Activated CD8-positive, alpha-beta memory T cell treated with anti-CD3 and anti-CD28 coated beads, Interleukin-2, amount 10 ng/mL, durations not matched to agents 7 days and 5 days (primary cell): ENCODE data around the gene GNAL. TPM values are rescaled to one million over a fixed set of nuclear protein-coding genes. Genes with fewer than 3 reads are reported as not detected.
A peak's percentile ranks its signal among the peaks of the same experiment; 100 is the strongest.
"Not testable (repeated sequence)": the region's sequence is repeated elsewhere in the genome, so short reads cannot be mapped to it uniquely, and the experiment has no call there.

ENCODE experiments used
- ATAC-seq: fragments of 150-1000 bp; cut with Tn5 transposase; one replicate; pipeline ENCODE4 v1.10.0; 2021; ENCODE audit warnings: moderate library complexity
- CTCF ChIA-PET: fragments of 350-600 bp; sonication (Branson Sonifier 250); formaldehyde crosslinking; loops from one replicate; lab custom pipeline; 2021; ENCODE audit warnings: antibody characterized with exemption; lab: Charles Lee
- DNase-seq: peaks from one replicate; pipeline ENCODE4 v3.0.0-alpha.2; 2020
- H3K27ac Mint-ChIP-seq: one replicate; pipeline ENCODE4 v1.8.0; 2021; ENCODE audit warnings: mild to moderate bottlenecking, mixed read lengths
- H3K27me3 Mint-ChIP-seq: one replicate; pipeline ENCODE4 v1.8.0; 2021; ENCODE audit warnings: mixed read lengths
- H3K36me3 Mint-ChIP-seq: one replicate; pipeline ENCODE4 v1.8.0; 2021; ENCODE audit warnings: mild to moderate bottlenecking, mixed read lengths
- H3K4me1 Mint-ChIP-seq: one replicate; pipeline ENCODE4 v1.8.0; 2021; ENCODE audit warnings: mixed read lengths
- H3K4me3 Mint-ChIP-seq: one replicate; pipeline ENCODE4 v1.8.0; 2021; ENCODE audit warnings: mild to moderate bottlenecking, moderate library complexity, mixed read lengths
- H3K9me3 Mint-ChIP-seq: one replicate; pipeline ENCODE4 v1.8.0; 2022; ENCODE audit warnings: low read depth, mixed read lengths
- total RNA-seq, 2 experiments: library from RNA; stranded (reverse); gene quantifications; one replicate each; pipeline ENCODE4 v1.2.3, GENCODE V29; 2021

The GNAL gene
- total RNA-seq, 2 experiments from 2014 or later, result 0.52 TPM; not detected in 1

DNA sequence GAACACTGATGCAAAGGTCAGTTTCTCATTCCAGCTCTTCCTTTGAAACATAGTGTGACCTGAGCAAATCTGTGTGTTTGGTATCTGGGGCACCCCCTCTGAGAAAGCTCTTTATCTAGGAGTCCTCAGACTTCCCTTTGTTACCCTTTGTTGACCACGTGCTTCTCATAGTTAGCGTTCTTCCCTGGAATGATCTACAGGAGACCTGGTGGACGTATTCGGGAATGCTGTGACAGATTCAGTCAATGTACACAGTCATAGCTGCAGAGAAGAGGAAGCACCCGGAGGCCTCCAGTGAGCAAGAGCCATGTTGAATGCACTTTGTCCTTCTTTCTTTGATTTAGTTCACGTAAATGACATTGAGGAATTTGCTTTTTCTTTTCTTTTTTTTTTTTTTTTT, 151.4 kb downstream of the GNAL start:
- no peaks in the 10 kb centered on the region for H3K36me3 Mint-ChIP-seq

DNA sequence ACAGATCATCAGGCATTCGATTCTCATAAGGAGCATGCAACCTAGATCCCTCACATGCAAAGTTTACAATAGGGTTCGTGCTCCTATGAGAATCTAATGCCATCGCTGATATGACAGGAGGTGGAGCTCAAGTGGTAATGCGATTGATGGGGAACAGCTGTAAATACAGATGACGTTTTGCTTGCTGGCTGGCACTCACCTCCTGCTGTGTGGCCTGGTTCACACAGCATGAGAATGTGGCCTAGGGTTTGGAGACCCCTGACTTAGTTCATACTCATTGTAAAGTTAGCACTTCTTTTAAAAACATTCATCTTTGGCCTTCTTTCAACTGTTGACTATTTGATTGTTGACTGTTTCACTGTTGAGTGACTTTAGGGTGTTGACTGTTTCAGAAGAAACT, 153.5 kb downstream of the GNAL start:
- CTCF ChIA-PET, result no interaction called here
- Mint-ChIP-seq H3K9me3 (no peaks in the 10 kb centered on the region), H3K4me1 (no peaks in the 10 kb centered on the region), H3K27ac (no peak overlapping the region), H3K36me3 (no peaks in the 10 kb centered on the region), H3K4me3 (no peak overlapping the region), H3K27me3 (peaks cover 5% of the 10 kb centered on the region)
- DNase-seq, result no peak
- ATAC-seq, result no peak

More for the DNA sequence above, 151.4 kb downstream of the GNAL start:
- H3K4me3 Mint-ChIP-seq, result no peak overlapping the region
- H3K27me3 Mint-ChIP-seq, result peaks cover 5% of the 10 kb centered on the region
- H3K27ac Mint-ChIP-seq, result no peak overlapping the region
- ATAC-seq (no peak), DNase-seq (no peak)
- no peaks in the 10 kb centered on the region for H3K9me3 Mint-ChIP-seq
- CTCF ChIA-PET, result no interaction called here
- H3K4me1 Mint-ChIP-seq, result no peaks in the 10 kb centered on the region

- DNase-seq (no peak), ATAC-seq (no peak)
- no peaks in the 10 kb centered on the region for H3K9me3 Mint-ChIP-seq
- H3K27ac Mint-ChIP-seq, result no peak overlapping the region
- peaks cover 2% of the 10 kb centered on the region for H3K27me3 Mint-ChIP-seq
- H3K36me3 Mint-ChIP-seq, result no peaks in the 10 kb centered on the region
- H3K4me3 Mint-ChIP-seq, result no peak overlapping the region
- CTCF ChIA-PET, result no interaction called here
- no peaks in the 10 kb centered on the region for H3K4me1 Mint-ChIP-seq
Measured at GRCh38 chr18:11844436-11844835, 155.4 kb downstream of the GNAL start.

GRCh38 chr18:11845654-11846053, 156.6 kb downstream of the GNAL start:
- H3K27me3 Mint-ChIP-seq, result peaks cover 2% of the 10 kb centered on the region
- DNase-seq, result no peak
- no peaks in the 10 kb centered on the region for H3K36me3 Mint-ChIP-seq
- H3K9me3 Mint-ChIP-seq, result no peaks in the 10 kb centered on the region
- ATAC-seq, result no peak
- peaks cover 10% of the 10 kb centered on the region for H3K4me1 Mint-ChIP-seq
- no peak overlapping the region for H3K4me3 Mint-ChIP-seq
- CTCF ChIA-PET, result no interaction called here
- no peak overlapping the region for H3K27ac Mint-ChIP-seq

GRCh38 chr18:11847811-11848210, 158.7 kb downstream of the GNAL start:
- Mint-ChIP-seq H3K4me1 (peaks cover 16% of the 10 kb centered on the region), H3K27me3 (peaks cover 2% of the 10 kb centered on the region), H3K4me3 (no peak overlapping the region), H3K9me3 (no peaks in the 10 kb centered on the region), H3K27ac (no peak overlapping the region), H3K36me3 (peaks cover 2% of the 10 kb centered on the region)
- ATAC-seq, result no peak
- CTCF ChIA-PET, result interaction anchor here (1.6 kb wide), 1 partner anchor 13 kb away, joined by 4 read pairs; no protein-coding TSS in a partner anchor
- DNase-seq, result no peak

DNA sequence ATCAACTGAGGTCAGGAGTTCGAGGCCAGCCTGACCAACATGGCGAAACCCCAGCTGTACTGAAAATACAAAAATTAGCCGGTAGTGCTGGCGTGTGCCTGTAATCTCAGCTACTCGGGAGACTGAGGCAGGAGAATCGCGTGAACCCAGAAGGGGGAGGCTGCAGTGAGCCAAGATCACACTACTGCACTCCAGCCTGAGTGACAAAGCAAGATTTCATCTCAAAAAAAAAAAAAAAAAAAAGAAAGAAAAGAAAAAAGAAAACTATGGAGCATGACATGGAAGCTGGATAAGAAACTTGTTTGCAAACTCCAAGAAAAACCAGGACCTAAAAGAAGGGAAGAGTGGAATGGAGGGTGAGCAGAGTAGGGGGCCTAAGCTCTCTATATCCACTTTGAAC, 160.2 kb downstream of the GNAL start:
- peaks cover 2% of the 10 kb centered on the region for H3K27me3 Mint-ChIP-seq
- CTCF ChIA-PET, result interaction anchor here (0.7 to 2.0 kb wide), 3 partner anchors 15 to 146 kb away, joined by 3 to 6 read pairs (median 4); no protein-coding TSS in a partner anchor
- no peaks in the 10 kb centered on the region for H3K9me3 Mint-ChIP-seq
- H3K4me3 Mint-ChIP-seq, result no peak overlapping the region
- DNase-seq, result no peak
- no peak overlapping the region for H3K27ac Mint-ChIP-seq
- H3K36me3 Mint-ChIP-seq, result peaks cover 2% of the 10 kb centered on the region
- peaks cover 25% of the 10 kb centered on the region for H3K4me1 Mint-ChIP-seq
- ATAC-seq, result no peak

DNA sequence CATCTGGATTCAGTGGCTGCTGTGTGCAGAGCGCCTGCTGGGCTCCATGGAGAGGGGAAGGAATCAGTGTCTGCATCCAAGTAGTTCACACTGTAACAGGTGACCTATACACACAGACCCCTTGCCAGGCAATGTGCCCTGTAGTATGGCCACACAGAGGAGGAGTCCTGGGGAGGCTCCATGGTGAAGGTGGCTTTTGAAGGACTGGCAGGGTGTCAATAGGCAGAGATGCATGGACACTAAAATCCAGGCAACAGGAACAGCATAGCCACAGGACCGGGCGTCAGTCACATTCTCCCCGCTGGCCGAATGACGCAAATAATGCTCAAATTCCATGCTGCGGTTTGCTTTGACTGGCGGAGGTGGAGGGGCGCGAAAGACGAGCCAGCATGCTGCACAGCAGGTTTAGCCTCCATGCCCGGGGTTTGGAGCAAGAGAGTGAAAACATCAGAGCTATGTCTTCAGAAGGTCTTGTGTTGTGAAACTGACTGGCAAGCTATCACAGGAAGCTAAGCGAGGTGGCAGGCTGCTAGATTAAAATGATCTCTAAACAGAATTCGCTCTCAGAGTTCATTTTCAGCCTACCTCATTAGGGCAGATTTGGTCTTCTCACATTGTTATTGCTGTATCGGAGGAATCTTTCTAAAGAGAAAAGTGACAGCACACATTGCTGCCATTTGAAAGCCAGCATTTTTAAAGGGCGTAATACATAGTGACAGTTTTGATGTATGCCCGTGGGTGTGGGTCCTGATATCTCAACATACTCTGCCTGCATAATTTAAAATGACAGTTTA, 161.0 kb downstream of the GNAL start:
- H3K27ac Mint-ChIP-seq, result peak overlapping the region; percentile 99
- no peaks in the 10 kb centered on the region for H3K9me3 Mint-ChIP-seq
- peaks cover 25% of the 10 kb centered on the region for H3K4me1 Mint-ChIP-seq
- ATAC-seq (peak; percentile 18), DNase-seq (peak; percentile 61)
- H3K36me3 Mint-ChIP-seq, result peaks cover 2% of the 10 kb centered on the region
- CTCF ChIA-PET, result interaction anchor here (2.0 kb wide), 1 partner anchor 145 kb away, joined by 6 read pairs; no protein-coding TSS in a partner anchor
- H3K27me3 Mint-ChIP-seq, result no peaks in the 10 kb centered on the region
- H3K4me3 Mint-ChIP-seq, result peak overlapping the region; percentile 98

- Mint-ChIP-seq H3K4me1 (peaks cover 25% of the 10 kb centered on the region), H3K4me3 (peak overlapping the region; percentile 98), H3K9me3 (no peaks in the 10 kb centered on the region), H3K27ac (peak overlapping the region; percentile 99), H3K27me3 (no peaks in the 10 kb centered on the region), H3K36me3 (peaks cover 3% of the 10 kb centered on the region)
- CTCF ChIA-PET, result interaction anchor here (2.0 kb wide), 1 partner anchor 144 kb away, joined by 6 read pairs; no protein-coding TSS in a partner anchor
- ATAC-seq (peak; percentile 34), DNase-seq (no peak)
Measured at GRCh38 chr18:11850821-11851145, 161.7 kb downstream of the GNAL start.

DNA sequence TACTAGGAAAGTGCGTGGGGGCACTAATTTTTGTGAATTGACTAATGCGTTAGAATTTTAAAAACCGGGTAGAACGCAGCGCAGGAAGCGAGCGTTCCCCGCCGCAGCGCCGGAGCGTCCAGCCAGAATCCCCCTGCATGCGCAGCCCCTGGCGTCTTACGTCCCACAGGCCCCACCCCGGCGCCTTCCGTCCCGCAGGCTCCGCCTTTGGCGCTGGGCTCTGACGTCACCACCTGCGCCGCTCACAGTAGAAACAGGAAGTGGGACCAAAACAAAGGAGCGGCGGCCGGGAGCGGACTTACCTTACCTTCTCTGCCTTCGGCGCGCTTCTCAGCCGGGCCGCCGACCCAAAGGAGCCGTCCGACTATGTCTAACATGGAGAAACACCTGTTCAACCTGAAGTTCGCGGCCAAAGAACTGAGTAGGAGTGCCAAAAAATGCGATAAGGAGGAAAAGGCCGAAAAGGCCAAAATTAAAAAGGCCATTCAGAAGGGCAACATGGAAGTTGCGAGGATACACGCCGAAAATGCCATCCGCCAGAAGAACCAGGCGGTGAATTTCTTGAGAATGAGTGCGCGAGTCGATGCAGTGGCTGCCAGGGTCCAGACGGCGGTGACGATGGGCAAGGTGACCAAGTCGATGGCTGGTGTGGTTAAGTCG, 162.2 kb downstream of the GNAL start, which contains the start of gene CHMP1B:
CHMP1B (plus strand) TSS at position 268 of the 660 bp plus-strand sequence; CDS start at position 367, 99 bp downstream.
- H3K27me3 Mint-ChIP-seq, result no peaks in the 10 kb centered on the region
- DNase-seq, result peak; percentile 98
- peak within 1 kb of the TSS; percentile 98 for H3K4me3 Mint-ChIP-seq
- peak within 1 kb of the TSS; percentile 99 for H3K27ac Mint-ChIP-seq
- peaks cover 3% of the 10 kb centered on the region for H3K36me3 Mint-ChIP-seq
- H3K9me3 Mint-ChIP-seq, result no peaks in the 10 kb centered on the region
- CTCF ChIA-PET, result interaction anchor here (2.0 kb wide), 1 partner anchor 144 kb away, joined by 6 read pairs; no protein-coding TSS in a partner anchor
- H3K4me1 Mint-ChIP-seq, result peaks cover 25% of the 10 kb centered on the region
- ATAC-seq, result peak; percentile 94

DNA sequence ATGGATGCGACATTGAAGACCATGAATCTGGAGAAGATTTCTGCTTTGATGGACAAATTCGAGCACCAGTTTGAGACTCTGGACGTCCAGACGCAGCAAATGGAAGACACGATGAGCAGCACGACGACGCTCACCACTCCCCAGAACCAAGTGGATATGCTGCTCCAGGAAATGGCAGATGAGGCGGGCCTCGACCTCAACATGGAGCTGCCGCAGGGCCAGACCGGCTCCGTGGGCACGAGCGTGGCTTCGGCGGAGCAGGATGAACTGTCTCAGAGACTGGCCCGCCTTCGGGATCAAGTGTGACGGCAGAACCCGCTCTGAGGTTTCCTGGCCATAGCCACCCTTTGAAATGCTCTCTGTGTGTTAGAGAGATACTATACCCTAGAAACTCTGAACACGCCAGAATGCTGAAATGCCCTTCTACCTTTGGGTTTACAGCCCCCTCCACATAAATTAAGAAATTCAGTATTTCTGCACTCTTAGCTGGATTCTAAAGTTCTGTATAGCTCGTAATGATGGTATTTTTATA, 162.8 kb downstream of the GNAL start:
- CTCF ChIA-PET, result no interaction called here
- no peaks in the 10 kb centered on the region for H3K27me3 Mint-ChIP-seq
- DNase-seq, result peak; percentile 76
- peak overlapping the region; percentile 99 for H3K27ac Mint-ChIP-seq
- peaks cover 3% of the 10 kb centered on the region for H3K36me3 Mint-ChIP-seq
- peaks cover 25% of the 10 kb centered on the region for H3K4me1 Mint-ChIP-seq
- H3K9me3 Mint-ChIP-seq, result no peaks in the 10 kb centered on the region
- peak; percentile 55 for ATAC-seq
- peak overlapping the region; percentile 98 for H3K4me3 Mint-ChIP-seq

GRCh38 chr18:11854554-11854953, 165.5 kb downstream of the GNAL start:
- H3K27ac Mint-ChIP-seq, H3K36me3 Mint-ChIP-seq, H3K9me3 Mint-ChIP-seq, H3K27me3 Mint-ChIP-seq, CTCF ChIA-PET, DNase-seq, H3K4me3 Mint-ChIP-seq, ATAC-seq: not testable (repeated sequence)
- H3K4me1 Mint-ChIP-seq, result peaks cover 29% of the 10 kb centered on the region

DNA sequence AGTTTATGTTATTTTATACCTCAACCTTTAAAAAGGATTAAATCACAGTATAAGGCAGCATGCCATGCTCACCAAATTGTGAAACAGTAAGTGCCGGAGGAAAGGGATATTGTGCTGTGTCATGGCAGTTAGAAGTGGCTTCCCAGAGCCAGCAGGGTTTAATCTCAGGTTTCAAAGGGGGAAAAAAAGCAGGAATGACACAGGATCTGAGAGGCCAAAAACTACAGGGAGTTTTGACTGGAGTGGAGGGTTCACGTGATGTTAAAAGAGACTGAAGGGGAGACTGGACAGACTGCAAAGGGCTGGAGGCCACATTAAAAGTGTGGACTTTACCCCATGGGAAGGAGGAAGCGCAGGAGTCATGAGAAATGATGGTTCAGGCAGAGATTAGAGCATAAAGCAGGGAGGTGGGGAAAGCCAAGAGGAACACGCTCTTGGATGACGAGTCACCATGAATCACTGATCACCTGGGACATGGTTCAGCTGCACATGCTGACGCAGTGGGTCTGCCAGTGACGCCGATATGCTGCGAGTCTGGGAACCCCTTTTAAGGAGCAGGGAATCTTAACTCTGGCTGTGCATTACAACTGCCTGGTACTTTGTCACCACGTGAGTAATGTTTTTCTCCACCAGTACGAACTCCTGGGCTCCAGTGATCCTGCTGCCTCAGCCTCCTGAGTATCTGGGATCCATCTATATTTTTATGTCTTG, 168.3 kb downstream of the GNAL start:
- Mint-ChIP-seq H3K36me3 (peaks cover 1% of the 10 kb centered on the region), H3K9me3 (no peaks in the 10 kb centered on the region), H3K4me1 (peaks cover 23% of the 10 kb centered on the region), H3K4me3 (no peak overlapping the region), H3K27me3 (no peaks in the 10 kb centered on the region), H3K27ac (no peak overlapping the region)
- DNase-seq (no peak), ATAC-seq (no peak)
- CTCF ChIA-PET, result no interaction called here

- CTCF ChIA-PET, result no interaction called here
- Mint-ChIP-seq H3K27ac (no peak overlapping the region), H3K9me3 (no peaks in the 10 kb centered on the region)
Measured at GRCh38 chr18:11859282-11859830, 170.3 kb downstream of the GNAL start.

More at GRCh38 chr18:11859282-11859830, 170.3 kb downstream of the GNAL start:
- Mint-ChIP-seq H3K36me3 (peaks cover 1% of the 10 kb centered on the region), H3K4me1 (peaks cover 10% of the 10 kb centered on the region), H3K4me3 (no peak overlapping the region), H3K27me3 (peaks cover 2% of the 10 kb centered on the region)
- ATAC-seq (no peak), DNase-seq (no peak)
